Ovary (tissue), 3 donors: ENCODE data around the gene MPIG6B.

Source experiments
- CTCF ChIP-seq, 3 donors: fragments of 450-650 bp in 2 of 3; fragments of 200-600 bp in 1 of 3; IDR thresholded peaks; one replicate each; pipeline versions ENCODE4 v1.5.1 to v1.8.0; 2016 to 2022; ENCODE audit warnings: antibody characterized with exemption in 3 of 3, mild to moderate bottlenecking in 1 of 3
- EP300 ChIP-seq: sonication (generic); formaldehyde crosslinking; IDR thresholded peaks from one replicate; pipeline ENCODE4 v1.6.1; 2017; ENCODE audit warnings: antibody characterized with exemption
- POLR2A ChIP-seq: fragments of 450-650 bp; IDR thresholded peaks from one replicate; pipeline ENCODE4 v1.6.1; 2017; ENCODE audit warnings: antibody characterized with exemption, mild to moderate bottlenecking, moderate library complexity
- donor health status: DM: no; HTN: no; CAD: no.

DNA sequence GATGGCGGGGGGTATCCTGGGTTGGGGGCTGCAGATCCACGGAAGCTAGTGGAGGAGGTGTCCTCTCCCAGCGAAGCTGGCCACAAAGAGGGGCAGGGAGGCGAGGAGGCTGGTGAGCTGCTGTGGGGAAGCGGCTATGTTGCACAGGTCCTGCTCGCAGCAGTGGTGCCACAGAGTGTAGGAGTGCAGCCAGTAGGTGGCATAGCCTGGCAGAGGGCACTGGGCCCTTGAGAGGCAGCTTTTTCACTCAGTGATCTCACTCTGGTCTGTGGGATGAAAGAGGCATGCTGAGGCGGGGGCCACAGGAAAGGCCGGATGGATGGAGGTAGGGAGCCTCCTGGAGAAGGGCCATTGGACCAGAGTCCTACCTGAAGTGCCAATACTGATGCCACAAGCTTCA, 10.9 kb upstream of the MPIG6B start:
- TF ChIP-seq CTCF (IDR thresholded peaks at IDR 0.05): no peak
- no peak for TF ChIP-seq POLR2A
- TF ChIP-seq EP300: no peak
